CD14-positive monocyte (primary cell): ENCODE measurements around the gene PIM1. TPM values are rescaled to one million over a fixed set of nuclear protein-coding genes. Genes with fewer than 3 reads are reported as not detected.
A peak's percentile ranks its signal among the peaks of the same experiment; 100 is the strongest.

ENCODE experiments used
- DNase-seq, 3 donors: peaks; one replicate each; pipeline ENCODE4 v3.0.0-alpha.2; 2011 to 2022
- H2AFZ ChIP-seq: 2 replicates; pipeline ENCODE4 v1.6.0; 2012; ENCODE audit warnings: mild to moderate bottlenecking, low read depth, low read length, inconsistent platforms; ENCODE audit not compliant: insufficient read depth, poor library complexity, severe bottlenecking
- H3K27ac ChIP-seq, 2 donors: 1 replicate in 1 of 2; 2 replicates in 1 of 2; pipeline ENCODE4 v1.5.1; 2012 to 2013; ENCODE audit warnings: low read length in 2 of 2, control low read depth in 1 of 2, inconsistent platforms in 1 of 2, low read depth in 1 of 2, mild to moderate bottlenecking in 1 of 2
- H3K27me3 ChIP-seq, 2 donors: one replicate each; pipeline versions ENCODE4 v1.6.0 to v1.6.1; 2011 to 2013; ENCODE audit warnings: low read length in 2 of 2; ENCODE audit not compliant: control insufficient read depth in 2 of 2, insufficient read depth in 2 of 2
- H3K36me3 ChIP-seq, 2 donors: replicated peaks in 1 of 2; 1 replicate in 1 of 2; 2 replicates in 1 of 2; pipeline versions ENCODE4 v1.5.1 to v1.6.1; 2012 to 2013; ENCODE audit warnings: low read length in 2 of 2, control low read depth in 1 of 2, inconsistent platforms in 1 of 2, mild to moderate bottlenecking in 1 of 2; ENCODE audit not compliant: insufficient read depth in 2 of 2, control insufficient read depth in 1 of 2
- H3K4me1 ChIP-seq, 2 donors: 1 replicate in 1 of 2; 2 replicates in 1 of 2; pipeline versions ENCODE4 v1.5.1 to v1.6.1; 2012 to 2013; ENCODE audit warnings: low read length in 2 of 2, control low read depth in 1 of 2, inconsistent platforms in 1 of 2, mild to moderate bottlenecking in 1 of 2, moderate library complexity in 1 of 2; ENCODE audit not compliant: insufficient read depth in 2 of 2, control insufficient read depth in 1 of 2
- H3K4me2 ChIP-seq: replicated peaks from 2 replicates; pipeline ENCODE3; 2012; ENCODE audit warnings: low read length, moderate library complexity, mild to moderate bottlenecking; ENCODE audit not compliant: poor library complexity, severe bottlenecking; ENCODE audit errors: extremely low read depth
- H3K4me3 ChIP-seq, 3 experiments: fragments of 200-600 bp in 1 of 3; sonication (generic) in 1 of 3; replicated peaks in 1 of 3; 1 replicate in 2 of 3; 2 replicates in 1 of 3; pipeline ENCODE4 v1.5.1; 2011 to 2013; ENCODE audit warnings: low read length in 3 of 3, mild to moderate bottlenecking in 3 of 3, control low read depth in 2 of 3, low read depth in 2 of 3, inconsistent platforms in 1 of 3, moderate library complexity in 1 of 3
- H3K79me2 ChIP-seq: 2 replicates; pipeline ENCODE4 v1.6.0; 2012; ENCODE audit warnings: mild to moderate bottlenecking, control low read depth, inconsistent platforms, low read length, moderate library complexity; ENCODE audit not compliant: insufficient read depth
- H3K9ac ChIP-seq: 2 replicates; pipeline ENCODE4 v1.6.0; 2017; ENCODE audit warnings: low read length, mild to moderate bottlenecking; ENCODE audit not compliant: insufficient read depth, poor library complexity, severe bottlenecking
- H3K9me3 ChIP-seq, 2 donors: replicated peaks in 1 of 2; 1 replicate in 1 of 2; 2 replicates in 1 of 2; pipeline versions ENCODE4 v1.5.1 to v1.6.1; 2012 to 2013; ENCODE audit warnings: low read length in 2 of 2, control low read depth in 1 of 2; ENCODE audit not compliant: control insufficient read depth in 1 of 2, insufficient read depth in 1 of 2
- H4K20me1 ChIP-seq: 2 replicates; pipeline ENCODE4 v1.6.0; 2012; ENCODE audit warnings: mild to moderate bottlenecking, low read length, control low read depth, moderate library complexity; ENCODE audit not compliant: insufficient read depth
- H3K27ac Mint-ChIP-seq, 7 donors: one replicate each; pipeline ENCODE4 v1.8.0; 2020; ENCODE audit warnings: mild to moderate bottlenecking in 7 of 7, mixed read lengths in 7 of 7, moderate library complexity in 6 of 7, inconsistent platforms in 2 of 7
- H3K27me3 Mint-ChIP-seq, 3 donors: one replicate each; pipeline ENCODE4 v1.8.0; 2021 to 2022; ENCODE audit warnings: low read depth in 3 of 3, mild to moderate bottlenecking in 3 of 3, mixed read lengths in 3 of 3, moderate library complexity in 3 of 3, inconsistent platforms in 1 of 3
- H3K36me3 Mint-ChIP-seq, 2 donors: one replicate each; pipeline ENCODE4 v1.8.0; 2020; ENCODE audit warnings: mixed read lengths in 2 of 2, inconsistent platforms in 1 of 2, mild to moderate bottlenecking in 1 of 2
- H3K4me1 Mint-ChIP-seq: one replicate; pipeline ENCODE4 v1.8.0; 2020; ENCODE audit warnings: mild to moderate bottlenecking, mixed read lengths
- H3K4me3 Mint-ChIP-seq, 2 donors: one replicate each; pipeline ENCODE4 v1.8.0; 2020; ENCODE audit warnings: mild to moderate bottlenecking in 2 of 2, mixed read lengths in 2 of 2, moderate library complexity in 1 of 2
- H3K9me3 Mint-ChIP-seq, 7 donors: one replicate each; pipeline ENCODE4 v1.8.0; 2020 to 2022; ENCODE audit warnings: mixed read lengths in 7 of 7, mild to moderate bottlenecking in 6 of 7, moderate library complexity in 6 of 7, inconsistent platforms in 2 of 7
- CTCF ChIP-seq: fragments of 200-600 bp; IDR thresholded peaks from one replicate; pipeline ENCODE4 v1.8.0; 2022; ENCODE audit warnings: antibody characterized with exemption, mild to moderate bottlenecking
- WGBS: methylation state at CpG from one replicate; pipeline ENCODE4 v1.1.5; 2013; ENCODE audit warnings: missing lambda C conversion rate; ENCODE audit not compliant: insufficient coverage; 5-methylcytosine and 5-hydroxymethylcytosine counted together
- intact Hi-C, 2 donors: fragments of 100-400 bp; cut with micrococcal nuclease; formaldehyde crosslinking; loops; one replicate each; pipeline versions ENCODE4 v1.15.0 to v1.15.1; 2023
- polyA plus RNA-seq, 3 donors: library from polyadenylated mRNA; depleted of rRNA in 1 of 3; unstranded in 2 of 3; stranded (reverse) in 1 of 3; fragments of 300-500 nt in 2 of 3; fragments of >200 nt in 1 of 3; fragmentation: Illumina TruSeq in 2 of 3; gene quantifications; 1 replicate in 2 of 3; 2 replicates in 1 of 3; pipeline ENCODE4 v1.2.3, GENCODE V29; 2012 to 2021

Gene PIM1
- polyA plus RNA-seq, 3 donors = 20.5 to 25.0 (median 24.4) TPM

DNA sequence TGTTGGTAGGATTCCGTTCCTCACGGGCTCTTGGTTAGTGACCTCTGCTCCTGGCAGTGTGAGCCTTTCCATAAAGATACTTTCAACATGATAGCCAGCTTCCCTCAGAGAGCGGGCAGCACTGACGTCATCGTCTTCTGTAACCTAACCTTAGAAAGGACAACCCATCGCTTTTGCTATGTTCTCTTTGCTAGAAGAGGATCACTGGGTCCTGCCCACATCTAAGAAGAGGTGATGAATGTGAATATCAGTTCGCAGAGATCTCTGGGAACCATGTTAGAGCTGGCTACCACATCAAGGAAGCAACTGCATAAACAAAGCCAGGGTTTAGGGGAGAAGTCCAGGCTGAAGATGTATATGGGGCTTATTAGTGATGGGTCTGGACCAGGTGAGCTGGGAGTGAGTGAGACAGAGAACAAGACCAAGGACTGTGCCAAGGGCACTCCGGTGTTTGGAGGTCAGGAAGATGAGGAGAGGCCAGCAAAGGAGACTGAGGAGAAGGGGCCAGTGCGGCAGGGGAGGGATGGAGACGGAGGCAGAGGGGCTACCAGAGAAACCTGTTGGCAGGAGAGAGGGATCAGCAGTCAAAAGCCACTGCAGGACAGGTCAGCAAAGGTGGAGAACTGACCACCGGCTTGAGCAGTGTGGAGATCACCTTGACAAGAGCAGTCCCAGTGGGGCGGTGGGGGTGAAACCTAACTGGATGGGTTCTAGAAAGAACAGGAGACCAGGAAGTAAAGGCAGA lies 39.7 kb downstream of the PIM1 start:
- peaks cover 42% of the 10 kb centered on the region for H3K4me1 Mint-ChIP-seq
- H3K27me3 Mint-ChIP-seq = peaks cover 0 to 5% (median 0%) of the 10 kb centered on the region in 3 donors
- no peaks in the 10 kb centered on the region for H3K27me3 ChIP-seq
- H4K20me1 ChIP-seq = no peaks in the 10 kb centered on the region
- WGBS = 95% methylated on average over 7 of the region's 12 CpGs
- H3K27ac Mint-ChIP-seq = peak overlapping the region in 2 of 7 donors; percentile 8 to 59
- H3K4me1 ChIP-seq = peaks cover 22 to 24% of the 10 kb centered on the region in 2 donors
- no peaks in the 10 kb centered on the region for H3K9me3 ChIP-seq
- no peak overlapping the region for H3K9ac ChIP-seq
- no peak overlapping the region for H3K27ac ChIP-seq
- no peak overlapping the region for H3K4me3 ChIP-seq
- H3K4me3 Mint-ChIP-seq = no peak overlapping the region
- DNase-seq = no peak
- H2AFZ ChIP-seq = no peak overlapping the region
- TF ChIP-seq CTCF = no peak
- intact Hi-C loops = loop anchor here (1.0 to 10.0 kb wide), 8 partner anchors 37 to 443 kb away; partner anchors contain the start of genes C6orf89 (in 2 of the 2) and PIM1 (in 1 of the 2)
- no peaks in the 10 kb centered on the region for H3K79me2 ChIP-seq
- H3K36me3 ChIP-seq = no peaks in the 10 kb centered on the region
- H3K36me3 Mint-ChIP-seq = peaks cover 0 to 3% of the 10 kb centered on the region in 2 donors
- H3K4me2 ChIP-seq = no peak overlapping the region
- H3K9me3 Mint-ChIP-seq = no peaks in the 10 kb centered on the region

GRCh38 chr6:37210313-37210968 lies 40.5 kb downstream of the PIM1 start:
- no peak overlapping the region for H3K4me3 Mint-ChIP-seq
- peaks cover 41% of the 10 kb centered on the region for H3K4me1 Mint-ChIP-seq
- WGBS = 69% methylated on average over 2 of the region's 7 CpGs

More at GRCh38 chr6:37210313-37210968, 40.5 kb downstream of the PIM1 start:
- peak; percentile 93 for TF ChIP-seq CTCF
- H4K20me1 ChIP-seq = no peaks in the 10 kb centered on the region
- H3K4me3 ChIP-seq = no peak overlapping the region
- no peak overlapping the region for H3K27ac ChIP-seq
- peaks cover 0 to 1% (median 0%) of the 10 kb centered on the region in 3 donors for H3K27me3 Mint-ChIP-seq
- no peaks in the 10 kb centered on the region for H3K9me3 Mint-ChIP-seq
- H3K36me3 ChIP-seq = no peaks in the 10 kb centered on the region
- H2AFZ ChIP-seq = no peak overlapping the region
- DNase-seq = peak; percentile 63 to 82 (median 73)
- H3K9ac ChIP-seq = no peak overlapping the region
- H3K9me3 ChIP-seq = no peaks in the 10 kb centered on the region
- H3K4me1 ChIP-seq = peaks cover 19% of the 10 kb centered on the region in 2 donors
- H3K79me2 ChIP-seq = no peaks in the 10 kb centered on the region
- H3K27ac Mint-ChIP-seq = peak overlapping the region in 1 of 7 donors; percentile 68
- no peaks in the 10 kb centered on the region for H3K27me3 ChIP-seq
- intact Hi-C loops = loop anchor here (1.0 to 10.0 kb wide), 5 partner anchors 156 to 444 kb away; partner anchors contain the start of gene C6orf89 (in 2 of the 2)
- H3K36me3 Mint-ChIP-seq = peaks cover 0 to 3% of the 10 kb centered on the region in 2 donors
- no peak overlapping the region for H3K4me2 ChIP-seq
